Astrocyte of the spinal cord (primary cell): Measurements from ENCODE around the gene SYT6.

Experiments
- DNase-seq: peaks from one replicate; pipeline ENCODE4 v3.0.0; 2011; ENCODE audit warnings: low read depth, low spot score
- H3K4me3 ChIP-seq: 2 replicates; pipeline ENCODE4 v1.5.1; 2011; ENCODE audit warnings: low read depth, mild to moderate bottlenecking, low read length, moderate library complexity
- CTCF ChIP-seq: IDR thresholded peaks from 2 replicates; pipeline ENCODE4 v1.5.1; 2012; ENCODE audit warnings: low read depth, mild to moderate bottlenecking, low read length, inconsistent platforms
- in situ Hi-C: cut with HindIII; loops from 2 replicates; pipeline ENCODE4 v1.10.0; 2017; ENCODE audit warnings: low sequenced_read_pairs

The SYT6 gene, protein sequence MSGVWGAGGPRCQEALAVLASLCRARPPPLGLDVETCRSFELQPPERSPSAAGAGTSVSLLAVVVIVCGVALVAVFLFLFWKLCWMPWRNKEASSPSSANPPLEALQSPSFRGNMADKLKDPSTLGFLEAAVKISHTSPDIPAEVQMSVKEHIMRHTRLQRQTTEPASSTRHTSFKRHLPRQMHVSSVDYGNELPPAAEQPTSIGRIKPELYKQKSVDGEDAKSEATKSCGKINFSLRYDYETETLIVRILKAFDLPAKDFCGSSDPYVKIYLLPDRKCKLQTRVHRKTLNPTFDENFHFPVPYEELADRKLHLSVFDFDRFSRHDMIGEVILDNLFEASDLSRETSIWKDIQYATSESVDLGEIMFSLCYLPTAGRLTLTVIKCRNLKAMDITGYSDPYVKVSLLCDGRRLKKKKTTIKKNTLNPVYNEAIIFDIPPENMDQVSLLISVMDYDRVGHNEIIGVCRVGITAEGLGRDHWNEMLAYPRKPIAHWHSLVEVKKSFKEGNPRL

DNA sequence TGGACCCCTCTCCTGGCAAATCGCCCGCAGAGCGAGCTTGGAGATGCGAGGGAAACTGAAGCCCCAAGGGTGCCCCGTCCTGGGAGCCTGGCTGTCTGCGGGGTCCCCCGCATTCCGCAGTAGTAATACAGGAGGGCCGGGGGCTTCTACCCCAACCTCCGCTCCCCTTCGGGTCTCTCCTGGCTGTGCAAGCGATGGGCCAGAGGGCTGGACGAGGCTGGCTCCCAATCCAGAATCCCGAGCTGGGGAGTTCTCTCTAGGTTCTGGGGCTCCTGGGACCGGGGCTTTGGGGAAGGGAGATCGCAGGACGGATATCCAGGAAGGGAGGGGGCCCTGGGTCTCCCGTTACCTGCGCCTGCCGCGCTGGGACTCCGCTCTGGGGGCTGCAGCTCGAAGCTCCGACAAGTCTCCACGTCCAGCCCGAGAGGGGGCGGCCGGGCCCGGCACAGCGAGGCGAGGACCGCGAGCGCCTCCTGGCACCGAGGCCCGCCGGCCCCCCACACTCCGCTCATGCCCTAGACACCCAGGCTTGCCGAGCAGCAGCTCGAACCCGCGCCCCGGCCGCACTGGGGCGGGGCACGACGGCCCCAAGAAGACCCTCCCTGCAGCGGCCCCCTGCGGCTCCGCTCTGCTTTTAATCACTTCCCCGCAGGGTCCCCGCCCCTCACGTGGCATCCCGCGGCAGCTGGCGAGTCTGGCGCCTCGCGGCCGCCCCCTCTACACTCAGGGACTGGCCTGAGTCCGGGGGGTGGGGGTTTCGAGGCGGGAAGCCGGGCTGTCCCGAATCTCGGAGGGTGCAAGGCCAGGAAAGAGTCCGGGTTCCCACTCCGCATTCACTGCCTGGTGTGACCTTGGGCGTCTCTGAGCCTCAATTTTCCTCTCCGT, at the start of gene SYT6:
TSS of gene SYT6 (minus strand) at position 609 of the 885 bp plus-strand sequence. CDS start at position 512, 97 bp downstream.
- no peak for DNase-seq
- no peak within 1 kb of the TSS for H3K4me3 ChIP-seq
- in situ Hi-C loops, result no loop called here

GRCh38 chr1:114201486-114201885, 47.8 kb upstream of the SYT6 start:
- no peak for DNase-seq
- no peak for TF ChIP-seq CTCF
- H3K4me3 ChIP-seq, result no peak overlapping the region
- in situ Hi-C loops, result no loop called here

More for the DNA sequence above, at the start of gene SYT6:
- no peak for TF ChIP-seq CTCF

GRCh38 chr1:114199017-114199594, 45.4 kb upstream of the SYT6 start:
- no peak for DNase-seq
- H3K4me3 ChIP-seq, result no peak overlapping the region
- in situ Hi-C loops, result no loop called here
- no peak for TF ChIP-seq CTCF

GRCh38 chr1:114196992-114197907, 43.6 kb upstream of the SYT6 start:
- in situ Hi-C loops, result no loop called here
- TF ChIP-seq CTCF, result no peak
- DNase-seq, result no peak
- no peak overlapping the region for H3K4me3 ChIP-seq

- TF ChIP-seq CTCF, result no peak
- DNase-seq, result no peak
- in situ Hi-C loops, result no loop called here
- no peak overlapping the region for H3K4me3 ChIP-seq
Observed at GRCh38 chr1:114195819-114196218, 42.1 kb upstream of the SYT6 start.
